ENCODE results near the gene WDCP.

Gene WDCP

DNA sequence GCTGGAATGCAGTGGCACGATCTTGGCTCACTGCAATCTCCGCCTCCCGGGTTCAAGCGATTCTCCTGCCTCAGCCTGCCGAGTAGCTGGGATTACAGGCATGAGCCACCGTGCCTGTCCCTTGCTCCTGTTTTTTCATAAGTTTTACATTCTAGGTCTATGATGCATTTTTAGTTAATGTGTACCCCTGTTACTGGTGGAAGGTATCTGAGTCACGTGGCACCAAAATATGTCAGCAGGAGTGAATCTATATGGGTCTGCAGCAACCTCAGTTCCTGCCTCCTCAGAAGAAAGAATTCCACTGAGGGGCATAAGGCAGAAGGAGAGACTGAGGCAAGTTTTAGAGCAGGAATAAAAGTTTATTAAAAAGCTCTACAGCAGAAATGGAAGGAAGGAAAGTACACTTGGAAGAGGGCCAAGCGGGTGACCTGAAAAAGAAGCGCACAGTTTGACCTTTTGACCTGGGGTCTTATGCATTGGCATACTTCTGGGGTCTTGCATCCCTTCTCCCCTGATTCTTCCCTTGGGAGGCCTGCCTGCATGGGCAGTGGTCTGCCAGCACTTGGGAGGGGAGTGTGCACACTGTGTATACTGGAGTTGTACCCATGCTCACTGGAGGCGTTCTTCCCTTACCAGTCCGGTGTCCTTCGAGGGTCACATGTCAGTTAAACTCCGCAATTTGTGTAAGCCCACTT lies 38.4 kb downstream of the WDCP start:
- TF ChIP-seq POLR2AphosphoS5 (IDR thresholded peaks at IDR 0.05; ENCODE audit: low read depth, low read length) (no peak), SIN3A (IDR thresholded peaks at IDR 0.05; ENCODE audit: borderline replicate concordance, insufficient read depth, low read length) (no peak)

DNA sequence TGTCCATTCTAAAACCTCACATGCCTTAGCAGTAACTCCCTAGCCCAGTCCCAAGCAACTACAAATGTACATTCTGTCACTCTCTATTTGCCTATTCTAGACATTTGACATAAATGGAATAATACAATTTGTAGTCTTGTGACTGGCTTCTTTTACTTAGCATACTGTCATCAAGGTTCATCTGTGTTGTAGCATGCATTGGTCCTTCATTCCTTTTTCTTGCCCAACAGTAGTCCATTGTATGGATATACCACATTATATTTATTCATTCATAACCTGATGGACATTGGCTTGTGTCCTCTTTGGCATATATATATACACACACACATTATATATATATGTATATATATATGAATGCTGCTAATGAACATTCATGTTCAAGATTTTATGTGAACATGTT lies 39.5 kb downstream of the WDCP start:
- TF ChIP-seq FOXP2 (optimal IDR thresholded peaks at IDR 0.05; ENCODE audit: borderline replicate concordance, extremely low read depth, extremely low read length, insufficient read depth) (no peak), TAF1 (IDR thresholded peaks at IDR 0.05; ENCODE audit: borderline replicate concordance, insufficient read depth, low read length) (no peak), SIN3A (IDR thresholded peaks at IDR 0.05; ENCODE audit: borderline replicate concordance, insufficient read depth, low read length) (no peak), POLR2AphosphoS5 (IDR thresholded peaks at IDR 0.05; ENCODE audit: low read depth, low read length) (no peak)
- TF ChIP-seq, protein P1, sequence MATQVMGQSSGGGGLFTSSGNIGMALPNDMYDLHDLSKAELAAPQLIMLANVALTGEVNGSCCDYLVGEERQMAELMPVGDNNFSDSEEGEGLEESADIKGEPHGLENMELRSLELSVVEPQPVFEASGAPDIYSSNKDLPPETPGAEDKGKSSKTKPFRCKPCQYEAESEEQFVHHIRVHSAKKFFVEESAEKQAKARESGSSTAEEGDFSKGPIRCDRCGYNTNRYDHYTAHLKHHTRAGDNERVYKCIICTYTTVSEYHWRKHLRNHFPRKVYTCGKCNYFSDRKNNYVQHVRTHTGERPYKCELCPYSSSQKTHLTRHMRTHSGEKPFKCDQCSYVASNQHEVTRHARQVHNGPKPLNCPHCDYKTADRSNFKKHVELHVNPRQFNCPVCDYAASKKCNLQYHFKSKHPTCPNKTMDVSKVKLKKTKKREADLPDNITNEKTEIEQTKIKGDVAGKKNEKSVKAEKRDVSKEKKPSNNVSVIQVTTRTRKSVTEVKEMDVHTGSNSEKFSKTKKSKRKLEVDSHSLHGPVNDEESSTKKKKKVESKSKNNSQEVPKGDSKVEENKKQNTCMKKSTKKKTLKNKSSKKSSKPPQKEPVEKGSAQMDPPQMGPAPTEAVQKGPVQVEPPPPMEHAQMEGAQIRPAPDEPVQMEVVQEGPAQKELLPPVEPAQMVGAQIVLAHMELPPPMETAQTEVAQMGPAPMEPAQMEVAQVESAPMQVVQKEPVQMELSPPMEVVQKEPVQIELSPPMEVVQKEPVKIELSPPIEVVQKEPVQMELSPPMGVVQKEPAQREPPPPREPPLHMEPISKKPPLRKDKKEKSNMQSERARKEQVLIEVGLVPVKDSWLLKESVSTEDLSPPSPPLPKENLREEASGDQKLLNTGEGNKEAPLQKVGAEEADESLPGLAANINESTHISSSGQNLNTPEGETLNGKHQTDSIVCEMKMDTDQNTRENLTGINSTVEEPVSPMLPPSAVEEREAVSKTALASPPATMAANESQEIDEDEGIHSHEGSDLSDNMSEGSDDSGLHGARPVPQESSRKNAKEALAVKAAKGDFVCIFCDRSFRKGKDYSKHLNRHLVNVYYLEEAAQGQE (IDR thresholded peaks at IDR 0.05; ENCODE audit: insufficient read depth in 1 of 2, low read depth in 2 of 2, low read length in 2 of 2), result no peak

DNA sequence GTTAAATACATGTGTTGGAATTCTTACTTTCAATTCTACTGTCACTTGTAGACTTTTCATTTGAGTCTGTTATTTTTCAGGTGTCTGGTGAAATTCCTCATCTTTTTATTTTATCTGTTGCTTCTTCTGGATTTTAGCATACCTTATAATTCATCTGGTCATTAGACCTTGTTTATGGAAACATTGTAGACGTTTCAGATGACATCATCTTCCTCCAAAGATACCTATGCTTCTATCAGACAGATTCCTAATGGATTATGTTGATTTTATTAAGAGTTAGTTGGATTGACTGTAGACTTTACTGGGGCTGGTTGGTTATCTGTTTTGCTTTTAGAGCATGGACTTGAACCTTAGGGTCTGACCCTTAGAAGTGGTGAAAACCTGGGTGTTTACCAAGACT lies 52.6 kb downstream of the WDCP start:
- no peak for TF ChIP-seq FOXP2 (optimal IDR thresholded peaks at IDR 0.05; ENCODE audit: borderline replicate concordance, extremely low read depth, extremely low read length, insufficient read depth)
- TF ChIP-seq, protein P1 (IDR thresholded peaks at IDR 0.05; ENCODE audit: insufficient read depth in 1 of 2, low read depth in 2 of 2, low read length in 2 of 2), result no peak

DNA sequence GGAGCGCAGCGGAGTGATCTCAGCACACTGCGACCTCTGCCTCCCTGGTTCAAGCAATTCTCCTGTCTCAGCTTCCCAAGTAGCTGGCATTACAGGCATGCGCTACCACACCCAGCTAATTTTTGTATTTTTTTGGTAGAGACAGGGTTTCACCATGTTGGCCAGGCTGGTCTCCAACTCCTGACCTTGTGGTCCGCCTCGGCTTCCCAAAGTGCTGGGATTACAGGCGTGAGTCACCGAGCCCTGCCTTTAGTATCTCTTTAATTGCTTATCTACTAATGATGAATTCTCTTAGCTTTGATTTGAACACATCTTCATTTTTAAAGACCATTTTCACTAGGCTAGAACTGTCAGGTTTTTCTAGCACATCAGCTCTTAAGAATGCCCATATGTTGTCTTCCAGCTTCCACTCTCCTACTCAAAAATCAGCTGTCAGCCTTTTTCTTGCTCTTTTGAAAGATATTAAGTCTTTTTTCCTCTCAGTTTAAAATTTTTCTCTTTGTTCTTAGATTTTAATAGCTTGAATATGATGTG lies 53.4 kb downstream of the WDCP start:
- TF ChIP-seq, protein P1 (IDR thresholded peaks at IDR 0.05; ENCODE audit: insufficient read depth in 1 of 2, low read depth in 2 of 2, low read length in 2 of 2), result no peak
- no peak for TF ChIP-seq FOXP2 (optimal IDR thresholded peaks at IDR 0.05; ENCODE audit: borderline replicate concordance, extremely low read depth, extremely low read length, insufficient read depth)
- no peak for TF ChIP-seq TAF1 (IDR thresholded peaks at IDR 0.05; ENCODE audit: borderline replicate concordance, insufficient read depth, low read length)
- TF ChIP-seq SIN3A (IDR thresholded peaks at IDR 0.05; ENCODE audit: borderline replicate concordance, insufficient read depth, low read length), result no peak
- no peak for TF ChIP-seq POLR2AphosphoS5 (IDR thresholded peaks at IDR 0.05; ENCODE audit: low read depth, low read length)

DNA sequence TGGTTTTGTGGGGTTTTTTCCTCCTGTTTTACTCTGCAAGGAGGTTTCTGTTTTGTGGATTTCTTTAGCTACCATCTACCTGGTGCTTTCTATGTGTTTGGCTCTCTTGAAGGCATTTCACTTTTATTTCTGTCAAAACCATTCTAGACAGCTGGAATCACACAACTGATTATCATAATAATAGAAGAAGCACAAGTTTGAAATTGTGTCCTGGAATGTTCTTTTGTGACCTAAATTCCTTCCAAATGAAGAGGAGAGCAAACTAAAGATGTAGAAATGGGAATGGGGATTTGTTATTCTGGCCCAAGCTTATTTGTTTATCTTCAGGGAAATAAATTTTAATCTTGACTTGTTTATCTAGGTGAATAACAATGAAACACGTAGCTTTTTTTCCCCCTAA lies 54.3 kb downstream of the WDCP start:
- TF ChIP-seq FOXP2 (optimal IDR thresholded peaks at IDR 0.05; ENCODE audit: borderline replicate concordance, extremely low read depth, extremely low read length, insufficient read depth) (no peak), TAF1 (IDR thresholded peaks at IDR 0.05; ENCODE audit: borderline replicate concordance, insufficient read depth, low read length) (no peak), SIN3A (IDR thresholded peaks at IDR 0.05; ENCODE audit: borderline replicate concordance, insufficient read depth, low read length) (no peak), POLR2AphosphoS5 (IDR thresholded peaks at IDR 0.05; ENCODE audit: low read depth, low read length) (no peak)
- TF ChIP-seq, protein P1 (IDR thresholded peaks at IDR 0.05; ENCODE audit: insufficient read depth in 1 of 2, low read depth in 2 of 2, low read length in 2 of 2), result no peak

Data from PFSK-1 (cell line).